ENCODE results near the gene RAD51AP1. TPM values are rescaled to one million over a fixed set of nuclear protein-coding genes. Genes with fewer than 3 reads are reported as not detected.

The RAD51AP1 gene
- total RNA-seq, 1 experiment from 2014 or later = 10.8 TPM

GRCh38 chr12:4496145-4496838 is 42.4 kb upstream of the RAD51AP1 start:
- Mint-ChIP-seq H3K4me1 (ENCODE audit: insufficient read depth, unreplicated experiment) (peaks cover 6% of the 10 kb centered on the region), H3K4me3 (ENCODE audit: unreplicated experiment) (no peak overlapping the region), H3K27me3 (ENCODE audit: insufficient read depth, unreplicated experiment) (no peaks in the 10 kb centered on the region), H3K27ac (ENCODE audit: low read depth, unreplicated experiment) (no peak overlapping the region), H3K36me3 (ENCODE audit: insufficient read depth, unreplicated experiment) (peaks cover 26% of the 10 kb centered on the region), H3K9me3 (ENCODE audit: unreplicated experiment) (no peaks in the 10 kb centered on the region)
- intact Hi-C loops (cut with micrococcal nuclease) = no loop called here
- no TSS peak for BruUV-seq (replicated peaks)
- ChIA-PET CTCF (interaction anchor here (0.6 to 4.1 kb wide), 6 partner anchors 30 to 218 kb away, joined by 3 to 20 read pairs (median 3); no protein-coding TSS in a partner anchor), POLR2A (no interaction called here)
- TF ChIP-seq CTCF (IDR thresholded peaks at IDR 0.05; ENCODE audit: unreplicated experiment) = no peak
- no peak for DNase-seq (ENCODE audit: unreplicated experiment)

GRCh38 chr12:4499186-4499585 is 39.5 kb upstream of the RAD51AP1 start:
- no peak overlapping the region for H3K4me3 Mint-ChIP-seq (ENCODE audit: unreplicated experiment)
- no peaks in the 10 kb centered on the region for H3K27me3 Mint-ChIP-seq (ENCODE audit: insufficient read depth, unreplicated experiment)
- no peak for DNase-seq (ENCODE audit: unreplicated experiment)
- no peaks in the 10 kb centered on the region for H3K9me3 Mint-ChIP-seq (ENCODE audit: unreplicated experiment)
- peak overlapping the region; percentile 92 for H3K27ac Mint-ChIP-seq (ENCODE audit: low read depth, unreplicated experiment)
- no peak for TF ChIP-seq CTCF (IDR thresholded peaks at IDR 0.05; ENCODE audit: unreplicated experiment)
- CTCF ChIA-PET = interaction anchor here (0.7 to 4.1 kb wide), 6 partner anchors 13 to 119 kb away, joined by 3 to 20 read pairs (median 6); no protein-coding TSS in a partner anchor
- peaks cover 6% of the 10 kb centered on the region for H3K4me1 Mint-ChIP-seq (ENCODE audit: insufficient read depth, unreplicated experiment)
- peaks cover 34% of the 10 kb centered on the region for H3K36me3 Mint-ChIP-seq (ENCODE audit: insufficient read depth, unreplicated experiment)
- intact Hi-C loops (cut with micrococcal nuclease) = no loop called here
- POLR2A ChIA-PET = interaction anchor here (0.7 to 1.8 kb wide), 6 partner anchors 15 to 1613 kb away, joined by 3 to 20 read pairs (median 4); no protein-coding TSS in a partner anchor
- BruUV-seq (replicated peaks) = no TSS peak

- Mint-ChIP-seq H3K36me3 (ENCODE audit: insufficient read depth, unreplicated experiment) (peaks cover 32% of the 10 kb centered on the region), H3K9me3 (ENCODE audit: unreplicated experiment) (no peaks in the 10 kb centered on the region), H3K4me3 (ENCODE audit: unreplicated experiment) (no peak overlapping the region), H3K27me3 (ENCODE audit: insufficient read depth, unreplicated experiment) (no peaks in the 10 kb centered on the region), H3K4me1 (ENCODE audit: insufficient read depth, unreplicated experiment) (peaks cover 9% of the 10 kb centered on the region), H3K27ac (ENCODE audit: low read depth, unreplicated experiment) (no peak overlapping the region)
- DNase-seq (ENCODE audit: unreplicated experiment) = no peak
- no peak for TF ChIP-seq CTCF (IDR thresholded peaks at IDR 0.05; ENCODE audit: unreplicated experiment)
- intact Hi-C loops (cut with micrococcal nuclease) = no loop called here
- ChIA-PET POLR2A (no interaction called here), CTCF (no interaction called here)
- no TSS peak for BruUV-seq (replicated peaks)
Measured at GRCh38 chr12:4505376-4505986, 33.2 kb upstream of the RAD51AP1 start.

GRCh38 chr12:4506430-4506829 is 32.3 kb upstream of the RAD51AP1 start:
- Mint-ChIP-seq H3K27me3 (ENCODE audit: insufficient read depth, unreplicated experiment) (no peaks in the 10 kb centered on the region), H3K36me3 (ENCODE audit: insufficient read depth, unreplicated experiment) (peaks cover 32% of the 10 kb centered on the region), H3K27ac (ENCODE audit: low read depth, unreplicated experiment) (no peak overlapping the region), H3K4me1 (ENCODE audit: insufficient read depth, unreplicated experiment) (peaks cover 9% of the 10 kb centered on the region), H3K4me3 (ENCODE audit: unreplicated experiment) (no peak overlapping the region), H3K9me3 (ENCODE audit: unreplicated experiment) (no peaks in the 10 kb centered on the region)
- no peak for TF ChIP-seq CTCF (IDR thresholded peaks at IDR 0.05; ENCODE audit: unreplicated experiment)
- intact Hi-C loops (cut with micrococcal nuclease) = no loop called here
- no peak for DNase-seq (ENCODE audit: unreplicated experiment)
- CTCF ChIA-PET = no interaction called here
- BruUV-seq (replicated peaks) = no TSS peak
- POLR2A ChIA-PET = no interaction called here
